ENCODE measurements around the gene ABCA6.
"Not testable (repeated sequence)": the region's sequence is repeated elsewhere in the genome, so short reads cannot be mapped to it uniquely, and the experiment has no call there.

Gene ABCA6

GRCh38 chr17:69082696-69083095, 59.0 kb downstream of the ABCA6 start:
- no peak for DNase-seq (ENCODE audit: low read depth)
- TF ChIP-seq CTCF (IDR thresholded peaks at IDR 0.05; ENCODE audit: low read depth, low read length, missing control alignments) = no peak
- no peak overlapping the region for H3K4me3 ChIP-seq (ENCODE audit: low read depth, low read length)

GRCh38 chr17:69078864-69079263, 62.8 kb downstream of the ABCA6 start:
- H3K4me3 ChIP-seq (ENCODE audit: low read depth, low read length) = no peak overlapping the region
- DNase-seq (ENCODE audit: low read depth) = no peak
- no peak for TF ChIP-seq CTCF (IDR thresholded peaks at IDR 0.05; ENCODE audit: low read depth, low read length, missing control alignments)

DNA sequence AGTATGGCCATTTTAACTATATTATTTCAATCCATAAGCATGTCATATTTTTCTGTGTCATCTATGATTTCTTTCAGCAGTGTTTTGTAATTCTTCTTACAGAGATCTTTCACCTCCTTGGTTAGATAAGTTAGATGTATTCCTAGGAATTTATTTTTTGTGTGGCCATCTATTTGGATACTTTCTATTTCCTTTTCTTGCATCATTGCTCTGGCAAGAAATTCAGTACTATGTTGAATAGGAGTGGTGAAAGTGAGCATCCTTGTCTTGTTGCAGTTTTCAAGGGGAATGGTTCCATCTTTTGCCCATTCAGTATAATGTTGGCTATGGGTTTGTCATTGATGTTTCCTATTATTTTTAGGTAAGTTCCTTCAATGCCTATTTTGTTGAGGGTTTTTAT, 65.9 kb downstream of the ABCA6 start:
- H3K4me3 ChIP-seq (ENCODE audit: low read depth, low read length) = no peak overlapping the region
- DNase-seq (ENCODE audit: low read depth) = no peak
- no peak for TF ChIP-seq CTCF (IDR thresholded peaks at IDR 0.05; ENCODE audit: low read depth, low read length, missing control alignments)

DNA sequence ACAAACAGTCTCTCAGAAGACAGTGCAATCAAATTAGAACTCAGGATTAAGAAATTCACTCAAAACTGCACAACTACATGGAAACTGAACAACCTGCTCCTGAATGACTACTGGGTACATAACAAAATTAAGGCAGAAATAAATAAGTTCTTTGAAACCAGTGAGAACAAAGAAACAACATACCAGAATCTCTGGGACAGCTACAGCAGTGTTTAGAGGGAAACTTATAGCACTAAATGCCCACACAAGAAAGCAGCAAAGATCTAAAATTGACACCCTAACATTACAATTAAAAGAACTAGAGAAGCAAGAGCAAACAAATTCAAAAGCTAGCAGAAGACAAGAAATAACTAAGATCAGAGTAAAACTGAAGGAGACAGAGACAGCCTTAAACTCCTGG, 68.3 kb downstream of the ABCA6 start:
- H3K4me3 ChIP-seq (ENCODE audit: low read depth, low read length); DNase-seq (ENCODE audit: low read depth): not testable (repeated sequence)

- not testable (repeated sequence) for DNase-seq (ENCODE audit: low read depth)
Measured at GRCh38 chr17:69072803-69073256, 68.9 kb downstream of the ABCA6 start.

DNA sequence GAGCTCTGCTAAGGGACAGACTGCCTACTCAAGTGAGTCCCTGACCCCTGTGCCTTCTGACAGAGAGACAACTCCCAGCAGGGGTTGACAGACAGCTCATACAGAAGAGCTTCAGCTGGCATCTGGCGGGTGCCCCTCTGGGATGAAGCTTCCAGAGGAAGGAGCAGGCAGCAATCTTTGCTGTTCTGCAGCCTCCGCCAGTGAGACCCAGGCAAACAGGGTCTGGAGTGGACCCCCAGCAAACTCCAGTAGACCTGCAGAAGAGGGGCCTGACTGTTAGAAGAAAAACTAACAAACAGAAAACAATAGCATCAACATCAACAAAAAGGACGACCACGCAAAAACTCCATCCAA, 70.5 kb downstream of the ABCA6 start:
- not testable (repeated sequence) for H3K4me3 ChIP-seq (ENCODE audit: low read depth, low read length)

More at GRCh38 chr17:69072803-69073256, 68.9 kb downstream of the ABCA6 start:
- not testable (repeated sequence) for H3K4me3 ChIP-seq (ENCODE audit: low read depth, low read length)

DNA sequence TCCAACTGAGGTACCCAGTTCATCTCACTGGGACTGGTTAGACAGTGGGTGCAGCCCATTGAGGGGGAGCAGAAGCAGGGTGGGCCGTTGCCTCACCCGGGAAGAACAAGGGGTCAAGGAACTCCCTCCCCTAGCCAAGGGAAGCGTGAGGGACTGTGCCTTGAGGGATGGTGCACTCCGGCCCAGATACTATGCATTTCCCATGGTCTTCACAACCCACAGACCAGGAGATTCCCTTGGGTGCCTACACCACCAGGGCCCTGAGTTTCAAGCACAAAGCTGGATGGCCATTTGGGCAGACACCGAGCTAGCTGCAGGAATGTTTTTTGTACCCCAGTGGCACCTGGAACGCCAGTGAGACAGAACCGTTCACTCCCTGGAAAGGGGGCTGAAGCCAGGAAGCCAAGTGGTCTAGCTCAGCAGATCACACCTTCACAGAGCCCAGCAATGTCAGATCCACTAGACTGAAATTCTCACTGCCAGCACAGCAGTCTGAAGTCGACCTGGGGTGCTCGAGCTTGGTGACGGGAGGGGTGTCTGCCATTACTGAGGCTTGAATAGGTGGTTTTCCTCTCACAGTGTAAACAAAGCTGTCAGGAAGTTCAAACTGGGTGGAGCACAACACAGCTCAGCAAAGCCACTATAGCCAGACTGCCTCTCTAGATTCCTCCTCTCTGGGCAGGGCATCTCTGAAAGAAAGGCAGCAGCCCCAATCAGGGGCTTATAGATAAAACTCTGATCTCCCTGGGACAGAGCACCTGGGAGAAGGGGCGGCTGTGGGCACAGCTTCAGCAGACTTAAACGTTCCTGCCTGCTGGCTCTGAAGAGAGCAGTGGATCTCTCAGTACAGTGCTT, 71.1 kb downstream of the ABCA6 start:
- H3K4me3 ChIP-seq (ENCODE audit: low read depth, low read length); DNase-seq (ENCODE audit: low read depth): not testable (repeated sequence)

More for the DNA sequence above, 70.5 kb downstream of the ABCA6 start:
- DNase-seq (ENCODE audit: low read depth) = not testable (repeated sequence)

DNA sequence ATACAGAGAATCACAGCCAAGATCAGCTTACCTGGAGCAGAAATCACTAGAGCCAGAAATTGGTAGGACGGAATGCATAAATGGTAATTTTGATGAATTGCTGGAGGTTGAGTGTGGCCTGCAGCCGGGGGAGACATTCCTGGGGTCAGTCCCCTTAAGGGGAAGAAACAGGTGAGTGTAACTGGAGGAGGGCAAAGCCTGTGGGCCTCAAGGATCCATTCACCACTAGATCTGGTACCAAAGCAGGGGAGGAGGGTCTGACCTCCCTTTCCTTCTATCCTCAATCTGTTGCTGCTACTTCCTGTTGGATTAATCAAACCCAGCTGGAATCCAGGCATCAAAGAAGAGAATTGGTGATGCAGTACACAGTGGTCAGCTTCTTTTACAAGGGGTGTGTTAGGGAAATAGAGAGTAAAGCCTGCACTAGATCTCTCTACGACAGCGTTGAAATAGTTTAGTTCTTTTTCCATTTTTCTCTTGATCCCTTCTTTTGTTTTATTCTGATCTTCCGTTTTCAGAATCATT, 72.4 kb downstream of the ABCA6 start:
- DNase-seq (ENCODE audit: low read depth) = no peak
- TF ChIP-seq CTCF (IDR thresholded peaks at IDR 0.05; ENCODE audit: low read depth, low read length, missing control alignments) = no peak
- no peak overlapping the region for H3K4me3 ChIP-seq (ENCODE audit: low read depth, low read length)

GRCh38 chr17:69067274-69068047, 74.2 kb downstream of the ABCA6 start:
- no peak overlapping the region for H3K4me3 ChIP-seq (ENCODE audit: low read depth, low read length)
- DNase-seq (ENCODE audit: low read depth) = no peak
- TF ChIP-seq CTCF (IDR thresholded peaks at IDR 0.05; ENCODE audit: low read depth, low read length, missing control alignments) = no peak
